GM23338 (cell line): ENCODE data around the gene ALS2. TPM values are rescaled to one million over a fixed set of nuclear protein-coding genes. Genes with fewer than 3 reads are reported as not detected.

Experiments
- CTCF ChIP-seq, 2 experiments: fragments of 200-600 bp in 1 of 2; sonication (generic) in 1 of 2; conservative IDR thresholded peaks; 2 replicates each; pipeline versions ENCODE4 v1.5.1 to v1.6.1; 2016 to 2017; ENCODE audit warnings: antibody characterized with exemption in 2 of 2, low read depth in 2 of 2, mild to moderate bottlenecking in 2 of 2, moderate library complexity in 1 of 2
- ETS1 ChIP-seq: IDR thresholded peaks from 2 replicates; pipeline ENCODE4 v1.6.1; 2016; ENCODE audit warnings: antibody characterized with exemption
- STAT1 ChIP-seq: IDR thresholded peaks from one replicate; pipeline ENCODE4 v1.6.1; 2016; ENCODE audit warnings: antibody characterized with exemption; ENCODE audit not compliant: unreplicated experiment
- ZNF114 ChIP-seq: fragments of 250-450 bp; sonication (Bioruptor Pico); IDR thresholded peaks from 2 replicates; pipeline ENCODE4 v1.5.0; 2020; ENCODE audit warnings: mild to moderate bottlenecking, moderate library complexity
- polyA plus RNA-seq: library from polyadenylated mRNA; unstranded; fragments of >200 nt; fragmentation: Nextera tagmentation; extraction: Ambion mirVana; gene quantifications from 2 replicates; pipeline ENCODE4 v1.2.1, GENCODE V29; 2016
- total RNA-seq: library from RNA; depleted of rRNA; stranded (reverse); fragments of >200 nt; shearing (Covaris generic); gene quantifications from 2 replicates; pipeline ENCODE4 v1.2.3, GENCODE V29; 2014
- TF ChIP-seq, protein P1 (sequence below): fragments of 250-450 bp; sonication (Bioruptor Pico); IDR thresholded peaks from 2 replicates; pipeline ENCODE4 v1.5.0; 2020; ENCODE audit warnings: mild to moderate bottlenecking, moderate library complexity
- TF ChIP-seq, protein P2 (sequence below): IDR thresholded peaks from one replicate; pipeline ENCODE4 v1.6.1; 2018; ENCODE audit warnings: antibody characterized with exemption; ENCODE audit not compliant: unreplicated experiment

The ALS2 gene
- total and polyA plus RNA-seq, 2 experiments from 2014 or later = 9.6 to 43.3 TPM

DNA sequence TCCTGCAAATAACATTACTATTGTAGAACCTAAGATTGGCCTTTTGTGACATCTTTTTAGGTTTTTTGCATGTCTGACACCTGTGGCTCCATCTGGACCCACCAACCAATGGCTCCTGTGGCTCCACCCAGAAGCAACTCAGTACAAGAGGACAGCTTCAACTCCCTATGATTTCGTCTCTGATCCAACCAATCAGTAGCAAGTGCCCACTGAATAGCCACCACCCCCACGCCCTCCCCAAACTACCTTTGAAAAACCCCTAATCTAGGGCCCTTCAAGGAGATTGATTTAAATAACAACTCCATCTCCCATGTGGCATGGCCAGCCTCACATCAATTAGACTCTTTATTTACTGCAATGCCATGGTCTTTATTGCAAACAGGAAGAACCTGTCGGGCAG, 105.9 kb downstream of the ALS2 start (continued):
- TF ChIP-seq, protein P1, sequence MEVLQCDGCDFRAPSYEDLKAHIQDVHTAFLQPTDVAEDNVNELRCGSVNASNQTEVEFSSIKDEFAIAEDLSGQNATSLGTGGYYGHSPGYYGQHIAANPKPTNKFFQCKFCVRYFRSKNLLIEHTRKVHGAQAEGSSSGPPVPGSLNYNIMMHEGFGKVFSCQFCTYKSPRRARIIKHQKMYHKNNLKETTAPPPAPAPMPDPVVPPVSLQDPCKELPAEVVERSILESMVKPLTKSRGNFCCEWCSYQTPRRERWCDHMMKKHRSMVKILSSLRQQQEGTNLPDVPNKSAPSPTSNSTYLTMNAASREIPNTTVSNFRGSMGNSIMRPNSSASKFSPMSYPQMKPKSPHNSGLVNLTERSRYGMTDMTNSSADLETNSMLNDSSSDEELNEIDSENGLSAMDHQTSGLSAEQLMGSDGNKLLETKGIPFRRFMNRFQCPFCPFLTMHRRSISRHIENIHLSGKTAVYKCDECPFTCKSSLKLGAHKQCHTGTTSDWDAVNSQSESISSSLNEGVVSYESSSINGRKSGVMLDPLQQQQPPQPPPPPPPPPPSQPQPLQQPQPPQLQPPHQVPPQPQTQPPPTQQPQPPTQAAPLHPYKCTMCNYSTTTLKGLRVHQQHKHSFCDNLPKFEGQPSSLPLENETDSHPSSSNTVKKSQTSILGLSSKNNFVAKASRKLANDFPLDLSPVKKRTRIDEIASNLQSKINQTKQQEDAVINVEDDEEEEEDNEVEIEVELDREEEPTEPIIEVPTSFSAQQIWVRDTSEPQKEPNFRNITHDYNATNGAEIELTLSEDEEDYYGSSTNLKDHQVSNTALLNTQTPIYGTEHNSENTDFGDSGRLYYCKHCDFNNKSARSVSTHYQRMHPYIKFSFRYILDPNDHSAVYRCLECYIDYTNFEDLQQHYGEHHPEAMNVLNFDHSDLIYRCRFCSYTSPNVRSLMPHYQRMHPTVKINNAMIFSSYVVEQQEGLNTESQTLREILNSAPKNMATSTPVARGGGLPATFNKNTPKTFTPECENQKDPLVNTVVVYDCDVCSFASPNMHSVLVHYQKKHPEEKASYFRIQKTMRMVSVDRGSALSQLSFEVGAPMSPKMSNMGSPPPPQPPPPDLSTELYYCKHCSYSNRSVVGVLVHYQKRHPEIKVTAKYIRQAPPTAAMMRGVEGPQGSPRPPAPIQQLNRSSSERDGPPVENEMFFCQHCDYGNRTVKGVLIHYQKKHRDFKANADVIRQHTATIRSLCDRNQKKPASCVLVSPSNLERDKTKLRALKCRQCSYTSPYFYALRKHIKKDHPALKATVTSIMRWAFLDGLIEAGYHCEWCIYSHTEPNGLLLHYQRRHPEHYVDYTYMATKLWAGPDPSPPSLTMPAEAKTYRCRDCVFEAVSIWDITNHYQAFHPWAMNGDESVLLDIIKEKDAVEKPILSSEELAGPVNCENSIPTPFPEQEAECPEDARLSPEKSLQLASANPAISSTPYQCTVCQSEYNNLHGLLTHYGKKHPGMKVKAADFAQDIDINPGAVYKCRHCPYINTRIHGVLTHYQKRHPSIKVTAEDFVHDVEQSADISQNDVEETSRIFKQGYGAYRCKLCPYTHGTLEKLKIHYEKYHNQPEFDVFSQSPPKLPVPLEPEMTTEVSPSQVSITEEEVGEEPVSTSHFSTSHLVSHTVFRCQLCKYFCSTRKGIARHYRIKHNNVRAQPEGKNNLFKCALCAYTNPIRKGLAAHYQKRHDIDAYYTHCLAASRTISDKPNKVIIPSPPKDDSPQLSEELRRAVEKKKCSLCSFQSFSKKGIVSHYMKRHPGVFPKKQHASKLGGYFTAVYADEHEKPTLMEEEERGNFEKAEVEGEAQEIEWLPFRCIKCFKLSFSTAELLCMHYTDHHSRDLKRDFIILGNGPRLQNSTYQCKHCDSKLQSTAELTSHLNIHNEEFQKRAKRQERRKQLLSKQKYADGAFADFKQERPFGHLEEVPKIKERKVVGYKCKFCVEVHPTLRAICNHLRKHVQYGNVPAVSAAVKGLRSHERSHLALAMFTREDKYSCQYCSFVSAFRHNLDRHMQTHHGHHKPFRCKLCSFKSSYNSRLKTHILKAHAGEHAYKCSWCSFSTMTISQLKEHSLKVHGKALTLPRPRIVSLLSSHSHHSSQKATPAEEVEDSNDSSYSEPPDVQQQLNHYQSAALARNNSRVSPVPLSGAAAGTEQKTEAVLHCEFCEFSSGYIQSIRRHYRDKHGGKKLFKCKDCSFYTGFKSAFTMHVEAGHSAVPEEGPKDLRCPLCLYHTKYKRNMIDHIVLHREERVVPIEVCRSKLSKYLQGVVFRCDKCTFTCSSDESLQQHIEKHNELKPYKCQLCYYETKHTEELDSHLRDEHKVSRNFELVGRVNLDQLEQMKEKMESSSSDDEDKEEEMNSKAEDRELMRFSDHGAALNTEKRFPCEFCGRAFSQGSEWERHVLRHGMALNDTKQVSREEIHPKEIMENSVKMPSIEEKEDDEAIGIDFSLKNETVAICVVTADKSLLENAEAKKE (CRISPR knock-in tag) = no peak
- no peak for TF ChIP-seq ZNF114 (CRISPR knock-in tag)
- no peak for TF ChIP-seq ETS1
- TF ChIP-seq, protein P2, sequence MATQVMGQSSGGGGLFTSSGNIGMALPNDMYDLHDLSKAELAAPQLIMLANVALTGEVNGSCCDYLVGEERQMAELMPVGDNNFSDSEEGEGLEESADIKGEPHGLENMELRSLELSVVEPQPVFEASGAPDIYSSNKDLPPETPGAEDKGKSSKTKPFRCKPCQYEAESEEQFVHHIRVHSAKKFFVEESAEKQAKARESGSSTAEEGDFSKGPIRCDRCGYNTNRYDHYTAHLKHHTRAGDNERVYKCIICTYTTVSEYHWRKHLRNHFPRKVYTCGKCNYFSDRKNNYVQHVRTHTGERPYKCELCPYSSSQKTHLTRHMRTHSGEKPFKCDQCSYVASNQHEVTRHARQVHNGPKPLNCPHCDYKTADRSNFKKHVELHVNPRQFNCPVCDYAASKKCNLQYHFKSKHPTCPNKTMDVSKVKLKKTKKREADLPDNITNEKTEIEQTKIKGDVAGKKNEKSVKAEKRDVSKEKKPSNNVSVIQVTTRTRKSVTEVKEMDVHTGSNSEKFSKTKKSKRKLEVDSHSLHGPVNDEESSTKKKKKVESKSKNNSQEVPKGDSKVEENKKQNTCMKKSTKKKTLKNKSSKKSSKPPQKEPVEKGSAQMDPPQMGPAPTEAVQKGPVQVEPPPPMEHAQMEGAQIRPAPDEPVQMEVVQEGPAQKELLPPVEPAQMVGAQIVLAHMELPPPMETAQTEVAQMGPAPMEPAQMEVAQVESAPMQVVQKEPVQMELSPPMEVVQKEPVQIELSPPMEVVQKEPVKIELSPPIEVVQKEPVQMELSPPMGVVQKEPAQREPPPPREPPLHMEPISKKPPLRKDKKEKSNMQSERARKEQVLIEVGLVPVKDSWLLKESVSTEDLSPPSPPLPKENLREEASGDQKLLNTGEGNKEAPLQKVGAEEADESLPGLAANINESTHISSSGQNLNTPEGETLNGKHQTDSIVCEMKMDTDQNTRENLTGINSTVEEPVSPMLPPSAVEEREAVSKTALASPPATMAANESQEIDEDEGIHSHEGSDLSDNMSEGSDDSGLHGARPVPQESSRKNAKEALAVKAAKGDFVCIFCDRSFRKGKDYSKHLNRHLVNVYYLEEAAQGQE = no peak
- no peak for TF ChIP-seq CTCF (conservative IDR thresholded peaks at IDR 0.05; ENCODE audit: low read depth in 2 of 2)
- no peak for TF ChIP-seq STAT1
